ENCODE data around the gene COL13A1.

Gene COL13A1

GRCh38 chr10:69956741-69957230, 155.1 kb downstream of the COL13A1 start:
- DNase-seq (ENCODE audit: extremely low spot score): no peak
- ChIA-PET POLR2A (no interaction called here), CTCF (interaction anchor here (0.6 kb wide), 1 partner anchor 100 kb away, joined by 4 read pairs; no protein-coding TSS in a partner anchor)
- TF ChIP-seq NFRKB (IDR thresholded peaks at IDR 0.05): no peak
- TF ChIP-seq ZNF384 (IDR thresholded peaks at IDR 0.05): no peak
- no peak for TF ChIP-seq LEF1 (IDR thresholded peaks at IDR 0.05; ENCODE audit: borderline replicate concordance)
- TF ChIP-seq TARDBP (IDR thresholded peaks at IDR 0.05): no peak
- no peak for TF ChIP-seq L3MBTL2 (conservative IDR thresholded peaks at IDR 0.05)
- no peak for TF ChIP-seq ELF4 (IDR thresholded peaks at IDR 0.05)
- TF ChIP-seq FOXM1 (IDR thresholded peaks at IDR 0.05; ENCODE audit: borderline replicate concordance): no peak
- no peak for TF ChIP-seq BHLHE40 (IDR thresholded peaks at IDR 0.05; ENCODE audit: borderline replicate concordance)
- no peak for TF ChIP-seq PKNOX1 (IDR thresholded peaks at IDR 0.05)
- no peak for TF ChIP-seq FOXK2 (IDR thresholded peaks at IDR 0.05)
- no peak for TF ChIP-seq CTBP1 (IDR thresholded peaks at IDR 0.05; ENCODE audit: borderline replicate concordance)
- no peak for TF ChIP-seq FOXA1 (IDR thresholded peaks at IDR 0.05)
- no peak for TF ChIP-seq ARNT (IDR thresholded peaks at IDR 0.05)
- TF ChIP-seq SP1 (IDR thresholded peaks at IDR 0.05): no peak
- no peak for TF ChIP-seq HDGF (IDR thresholded peaks at IDR 0.05; ENCODE audit: borderline replicate concordance)
- TF ChIP-seq SUZ12 (IDR thresholded peaks at IDR 0.05): no peak

GRCh38 chr10:69957241-69957885, 155.7 kb downstream of the COL13A1 start:
- POLR2A ChIA-PET: no interaction called here
- no peak for DNase-seq (ENCODE audit: extremely low spot score)
- TF ChIP-seq ELF4 (IDR thresholded peaks at IDR 0.05) (no peak), CTBP1 (IDR thresholded peaks at IDR 0.05; ENCODE audit: borderline replicate concordance) (no peak), LEF1 (IDR thresholded peaks at IDR 0.05; ENCODE audit: borderline replicate concordance) (no peak), BHLHE40 (IDR thresholded peaks at IDR 0.05; ENCODE audit: borderline replicate concordance) (no peak), FOXM1 (IDR thresholded peaks at IDR 0.05; ENCODE audit: borderline replicate concordance) (no peak), L3MBTL2 (conservative IDR thresholded peaks at IDR 0.05) (no peak), TARDBP (IDR thresholded peaks at IDR 0.05) (no peak), ZNF384 (IDR thresholded peaks at IDR 0.05) (no peak), ARNT (IDR thresholded peaks at IDR 0.05) (no peak)
- CTCF ChIA-PET: interaction anchor here (0.6 to 1.6 kb wide), 8 partner anchors 9 to 322 kb away, joined by 3 to 12 read pairs (median 4); no protein-coding TSS in a partner anchor

GRCh38 chr10:69957886-69958555, 156.3 kb downstream of the COL13A1 start:
- ChIA-PET POLR2A (no interaction called here), CTCF (interaction anchor here (0.5 to 2.5 kb wide), 22 partner anchors 8 to 361 kb away, joined by 3 to 12 read pairs (median 4); no protein-coding TSS in a partner anchor)

GRCh38 chr10:69958556-69958902, 156.8 kb downstream of the COL13A1 start:
- DNase-seq (ENCODE audit: extremely low spot score): no peak
- ChIA-PET POLR2A (no interaction called here), CTCF (interaction anchor here (0.5 to 2.5 kb wide), 21 partner anchors 8 to 360 kb away, joined by 3 to 12 read pairs (median 4); no protein-coding TSS in a partner anchor)
- TF ChIP-seq LEF1 (IDR thresholded peaks at IDR 0.05; ENCODE audit: borderline replicate concordance): no peak
- TF ChIP-seq ZNF384 (IDR thresholded peaks at IDR 0.05): no peak
- no peak for TF ChIP-seq FOXK2 (IDR thresholded peaks at IDR 0.05)
- TF ChIP-seq ARNT (IDR thresholded peaks at IDR 0.05): no peak
- TF ChIP-seq CTBP1 (IDR thresholded peaks at IDR 0.05; ENCODE audit: borderline replicate concordance): no peak
- no peak for TF ChIP-seq BHLHE40 (IDR thresholded peaks at IDR 0.05; ENCODE audit: borderline replicate concordance)

More at GRCh38 chr10:69957886-69958555, 156.3 kb downstream of the COL13A1 start:
- TF ChIP-seq FOXA1 (IDR thresholded peaks at IDR 0.05) (no peak), L3MBTL2 (conservative IDR thresholded peaks at IDR 0.05) (peak; percentile 59)
- DNase-seq (ENCODE audit: extremely low spot score): peak; percentile 78

GRCh38 chr10:69959911-69960310, 158.2 kb downstream of the COL13A1 start:
- ChIA-PET CTCF (interaction anchor here (0.6 to 2.5 kb wide), 5 partner anchors 10 to 173 kb away, joined by 3 to 12 read pairs (median 5); no protein-coding TSS in a partner anchor), POLR2A (interaction anchor here (0.8 to 0.9 kb wide), 2 partner anchors 94 to 187 kb away, joined by 4 read pairs; partner anchors contain the start of gene TYSND1)
- TF ChIP-seq PKNOX1 (IDR thresholded peaks at IDR 0.05) (no peak), SUZ12 (IDR thresholded peaks at IDR 0.05) (no peak), HDGF (IDR thresholded peaks at IDR 0.05; ENCODE audit: borderline replicate concordance) (no peak), FOXK2 (IDR thresholded peaks at IDR 0.05) (no peak), L3MBTL2 (conservative IDR thresholded peaks at IDR 0.05) (no peak)
- DNase-seq (ENCODE audit: extremely low spot score): no peak

GRCh38 chr10:69960606-69960987, 158.9 kb downstream of the COL13A1 start:
- ChIA-PET POLR2A (no interaction called here), CTCF (interaction anchor here (0.9 kb wide), 1 partner anchor 10 kb away, joined by 3 read pairs; no protein-coding TSS in a partner anchor)
- DNase-seq (ENCODE audit: extremely low spot score): no peak
- TF ChIP-seq NFRKB (IDR thresholded peaks at IDR 0.05): no peak
- no peak for TF ChIP-seq LEF1 (IDR thresholded peaks at IDR 0.05; ENCODE audit: borderline replicate concordance)
- TF ChIP-seq PKNOX1 (IDR thresholded peaks at IDR 0.05): no peak
- no peak for TF ChIP-seq SP1 (IDR thresholded peaks at IDR 0.05)
- TF ChIP-seq CTBP1 (IDR thresholded peaks at IDR 0.05; ENCODE audit: borderline replicate concordance): no peak
- TF ChIP-seq BHLHE40 (IDR thresholded peaks at IDR 0.05; ENCODE audit: borderline replicate concordance): no peak
- no peak for TF ChIP-seq ARNT (IDR thresholded peaks at IDR 0.05)
- TF ChIP-seq FOXM1 (IDR thresholded peaks at IDR 0.05; ENCODE audit: borderline replicate concordance): no peak
- TF ChIP-seq ELF4 (IDR thresholded peaks at IDR 0.05): no peak
- TF ChIP-seq ZNF384 (IDR thresholded peaks at IDR 0.05): no peak
- TF ChIP-seq FOXA1 (IDR thresholded peaks at IDR 0.05): no peak

All from HEK293T (cell line).